AG09309 (cell line): ENCODE measurements around the gene RIPPLY1.

Source experiments
- DNase-seq: peaks from one replicate; pipeline ENCODE4 v3.0.0-alpha.2; 2010; ENCODE audit warnings: low read depth
- H3K4me3 ChIP-seq: 2 replicates; pipeline ENCODE4 v1.5.1; 2011; ENCODE audit warnings: mild to moderate bottlenecking, low read depth, low read length, moderate library complexity; ENCODE audit not compliant: control insufficient read depth
- CTCF ChIP-seq: IDR thresholded peaks from 2 replicates; pipeline ENCODE4 v1.5.1; 2011; ENCODE audit warnings: mild to moderate bottlenecking, low read depth, low read length, inconsistent platforms; ENCODE audit not compliant: insufficient read depth, control insufficient read depth; ENCODE audit errors: missing control alignments

Gene RIPPLY1

GRCh38 chrX:106946464-106946863, 43.3 kb upstream of the RIPPLY1 start:
- no peak overlapping the region for H3K4me3 ChIP-seq
- DNase-seq: no peak
- no peak for TF ChIP-seq CTCF

GRCh38 chrX:106940068-106940467, 36.9 kb upstream of the RIPPLY1 start:
- no peak for DNase-seq
- no peak overlapping the region for H3K4me3 ChIP-seq
- no peak for TF ChIP-seq CTCF

GRCh38 chrX:106939566-106939965, 36.4 kb upstream of the RIPPLY1 start:
- no peak overlapping the region for H3K4me3 ChIP-seq
- TF ChIP-seq CTCF: no peak

GRCh38 chrX:106936246-106936645, 33.1 kb upstream of the RIPPLY1 start:
- TF ChIP-seq CTCF: no peak
- no peak for DNase-seq
- no peak overlapping the region for H3K4me3 ChIP-seq

More at GRCh38 chrX:106939566-106939965, 36.4 kb upstream of the RIPPLY1 start:
- DNase-seq: no peak

- DNase-seq: no peak
- TF ChIP-seq CTCF: no peak
These were observed 32.0 kb upstream of the RIPPLY1 start for GRCh38 chrX:106935175-106935574.

GRCh38 chrX:106933538-106933961, 30.4 kb upstream of the RIPPLY1 start:
- no peak overlapping the region for H3K4me3 ChIP-seq
- DNase-seq: no peak
- no peak for TF ChIP-seq CTCF

More at GRCh38 chrX:106935175-106935574, 32.0 kb upstream of the RIPPLY1 start:
- no peak overlapping the region for H3K4me3 ChIP-seq

GRCh38 chrX:106932960-106933537, 29.9 kb upstream of the RIPPLY1 start:
- no peak for TF ChIP-seq CTCF
- no peak for DNase-seq
- no peak overlapping the region for H3K4me3 ChIP-seq
